Large intestine (tissue), 3 donors: Measurements from ENCODE around the gene EFR3B. TPM values are rescaled to one million over a fixed set of nuclear protein-coding genes. Genes with fewer than 3 reads are reported as not detected.
"Not testable (repeated sequence)": the region's sequence is repeated elsewhere in the genome, so short reads cannot be mapped to it uniquely, and the experiment has no call there.

Source experiments
- DNase-seq, 2 donors: peaks; one replicate each; pipeline versions ENCODE4 v3.0.0 to v3.0.0-alpha.2; 2013
- H3K27ac ChIP-seq: one replicate; pipeline ENCODE4 v1.5.1; 2013; ENCODE audit warnings: low read length
- H3K27me3 ChIP-seq: 2 replicates; pipeline ENCODE4 v1.6.1; 2013; ENCODE audit warnings: low read length; ENCODE audit not compliant: control insufficient read depth, insufficient read depth
- H3K36me3 ChIP-seq: 2 replicates; pipeline ENCODE4 v1.6.1; 2013; ENCODE audit warnings: low read length; ENCODE audit not compliant: control insufficient read depth, insufficient read depth
- H3K4me1 ChIP-seq: one replicate; pipeline ENCODE4 v1.6.1; 2013; ENCODE audit warnings: low read length; ENCODE audit not compliant: control insufficient read depth, insufficient read depth
- H3K4me3 ChIP-seq: one replicate; pipeline ENCODE4 v1.5.1; 2013; ENCODE audit warnings: low read length
- H3K9me3 ChIP-seq: one replicate; pipeline ENCODE4 v1.6.1; 2013; ENCODE audit warnings: mild to moderate bottlenecking, low read depth, low read length, moderate library complexity; ENCODE audit not compliant: control insufficient read depth
- WGBS: methylation state at CpG from one replicate; pipeline ENCODE4 v1.1.5; 2013; ENCODE audit warnings: low lambda C conversion rate; ENCODE audit not compliant: insufficient coverage; 5-methylcytosine and 5-hydroxymethylcytosine counted together
- polyA plus RNA-seq: library from polyadenylated mRNA; unstranded; fragments of 120-200 nt; gene quantifications from one replicate; pipeline ENCODE4 v1.2.1, GENCODE V29; 2013

Gene EFR3B
- polyA plus RNA-seq, 1 donor: 6.2 TPM

- Histone ChIP-seq H3K27ac (no peak overlapping the region), H3K27me3 (no peaks in the 10 kb centered on the region), H3K4me1 (no peaks in the 10 kb centered on the region), H3K9me3 (no peaks in the 10 kb centered on the region), H3K4me3 (no peak overlapping the region), H3K36me3 (no peaks in the 10 kb centered on the region)
- DNase-seq: no peak
- no CpG with 5 or more reads among the region's 5 CpGs for WGBS
Measured at GRCh38 chr2:25123682-25124081, 81.8 kb downstream of the EFR3B start.

- H3K36me3 ChIP-seq: no peaks in the 10 kb centered on the region
- no peak overlapping the region for H3K4me3 ChIP-seq
- no peaks in the 10 kb centered on the region for H3K9me3 ChIP-seq
- H3K27me3 ChIP-seq: no peaks in the 10 kb centered on the region
- WGBS: no CpG with 5 or more reads among the region's 7 CpGs
- H3K4me1 ChIP-seq: no peaks in the 10 kb centered on the region
- H3K27ac ChIP-seq: no peak overlapping the region
- DNase-seq: no peak
Measured at GRCh38 chr2:25125189-25125588, 83.3 kb downstream of the EFR3B start.

GRCh38 chr2:25125976-25126375 lies 84.1 kb downstream of the EFR3B start:
- Histone ChIP-seq H3K27ac (no peak overlapping the region), H3K27me3 (no peaks in the 10 kb centered on the region), H3K4me3 (no peak overlapping the region), H3K9me3 (no peaks in the 10 kb centered on the region), H3K36me3 (no peaks in the 10 kb centered on the region), H3K4me1 (no peaks in the 10 kb centered on the region)
- WGBS: 100% methylated on average over 1 of the region's 4 CpGs
- DNase-seq: no peak

- not testable (repeated sequence) for H3K9me3 ChIP-seq, H3K4me1 ChIP-seq, DNase-seq, H3K36me3 ChIP-seq, H3K27me3 ChIP-seq, H3K27ac ChIP-seq, H3K4me3 ChIP-seq
- WGBS: no CpG with 5 or more reads among the region's 3 CpGs
Measured at GRCh38 chr2:25127071-25127470, 85.2 kb downstream of the EFR3B start.

- DNase-seq: no peak
- H3K9me3 ChIP-seq: peaks cover 6% of the 10 kb centered on the region
- H3K27me3 ChIP-seq: peaks cover 4% of the 10 kb centered on the region
- peaks cover 12% of the 10 kb centered on the region for H3K4me1 ChIP-seq
- H3K36me3 ChIP-seq: no peaks in the 10 kb centered on the region
- no CpG with 5 or more reads among the region's 5 CpGs for WGBS
- no peak overlapping the region for H3K4me3 ChIP-seq
- no peak overlapping the region for H3K27ac ChIP-seq
Measured at GRCh38 chr2:25127646-25128045, 85.8 kb downstream of the EFR3B start.

GRCh38 chr2:25129901-25130520 lies 88.1 kb downstream of the EFR3B start:
- no peak for DNase-seq
- Histone ChIP-seq H3K36me3 (no peaks in the 10 kb centered on the region), H3K9me3 (peaks cover 6% of the 10 kb centered on the region), H3K4me3 (no peak overlapping the region), H3K27ac (no peak overlapping the region), H3K4me1 (peaks cover 16% of the 10 kb centered on the region), H3K27me3 (peaks cover 4% of the 10 kb centered on the region)
- WGBS: no CpG with 5 or more reads among the region's 15 CpGs

GRCh38 chr2:25131253-25131566 lies 89.3 kb downstream of the EFR3B start:
- peaks cover 16% of the 10 kb centered on the region for H3K4me1 ChIP-seq
- H3K27ac ChIP-seq: peak overlapping the region; percentile 67
- peaks cover 4% of the 10 kb centered on the region for H3K27me3 ChIP-seq
- peaks cover 6% of the 10 kb centered on the region for H3K9me3 ChIP-seq
- peak overlapping the region; percentile 28 for H3K4me3 ChIP-seq
- H3K36me3 ChIP-seq: peaks cover 4% of the 10 kb centered on the region
- no peak for DNase-seq
- 17% methylated on average over 6 of the region's 24 CpGs for WGBS

GRCh38 chr2:25131567-25132298 lies 89.9 kb downstream of the EFR3B start:
- DNase-seq: peak; percentile 64 to 91
- WGBS: no CpG with 5 or more reads among the region's 53 CpGs

GRCh38 chr2:25132299-25132635 lies 90.4 kb downstream of the EFR3B start:
- Histone ChIP-seq H3K27ac (peak overlapping the region; percentile 84), H3K4me1 (peaks cover 16% of the 10 kb centered on the region), H3K27me3 (peaks cover 4% of the 10 kb centered on the region), H3K36me3 (peaks cover 4% of the 10 kb centered on the region), H3K4me3 (peak overlapping the region; percentile 30), H3K9me3 (peaks cover 6% of the 10 kb centered on the region)
- no CpG with 5 or more reads among the region's 9 CpGs for WGBS
- peak in 1 of 2 donors; percentile 26 for DNase-seq

More at GRCh38 chr2:25131567-25132298, 89.9 kb downstream of the EFR3B start:
- Histone ChIP-seq H3K4me3 (peak overlapping the region; percentile 30), H3K36me3 (peaks cover 4% of the 10 kb centered on the region), H3K9me3 (peaks cover 6% of the 10 kb centered on the region), H3K4me1 (peaks cover 16% of the 10 kb centered on the region), H3K27ac (peak overlapping the region; percentile 84), H3K27me3 (peaks cover 4% of the 10 kb centered on the region)

GRCh38 chr2:25132693-25133092 lies 90.8 kb downstream of the EFR3B start:
- no peak for DNase-seq
- H3K27me3 ChIP-seq: peaks cover 4% of the 10 kb centered on the region
- peaks cover 16% of the 10 kb centered on the region for H3K4me1 ChIP-seq
- H3K9me3 ChIP-seq: peaks cover 6% of the 10 kb centered on the region
- H3K36me3 ChIP-seq: peaks cover 4% of the 10 kb centered on the region
- no CpG with 5 or more reads among the region's 13 CpGs for WGBS
- H3K27ac ChIP-seq: peak overlapping the region; percentile 84
- peak overlapping the region; percentile 30 for H3K4me3 ChIP-seq

- not testable (repeated sequence) for H3K27me3 ChIP-seq, H3K4me1 ChIP-seq, H3K9me3 ChIP-seq, H3K4me3 ChIP-seq, DNase-seq, H3K27ac ChIP-seq, H3K36me3 ChIP-seq
- whole genome bisulfite sequencing: no CpG with 5 or more reads among the region's 4 CpGs
Measured at GRCh38 chr2:25140535-25140934, 98.7 kb downstream of the EFR3B start.
